ENCODE measurements around the gene FGFR4. TPM values are rescaled to one million over a fixed set of nuclear protein-coding genes. Genes with fewer than 3 reads are reported as not detected.

FGFR4 gene
- total RNA-seq, 1 experiment from 2014 or later = 24.6 TPM

GRCh38 chr5:177112589-177113220 lies 26.0 kb downstream of the FGFR4 start:
- ATAC-seq (no peak), DNase-seq (no peak)
- H3K9me2 ChIP-seq (replicated peaks; ENCODE audit: low read length) = no peaks in the 10 kb centered on the region
- no peaks in the 10 kb centered on the region for H3K27me3 ChIP-seq (ENCODE audit: low read length)
- no peak overlapping the region for H3K27ac ChIP-seq (ENCODE audit: low read length)
- BruUV-seq (replicated peaks) = no TSS peak
- CTCF ChIA-PET = interaction anchor here (0.5 to 1.3 kb wide), 9 partner anchors 9 to 1784 kb away, joined by 3 to 19 read pairs (median 3); no protein-coding TSS in a partner anchor
- intact Hi-C loops (cut with micrococcal nuclease) = loop anchor here (1.0 to 5.0 kb wide), 3 partner anchors 41 to 455 kb away; no protein-coding TSS in a partner anchor
- no peak overlapping the region for H3K4me2 ChIP-seq (ENCODE audit: low read length)
- no peaks in the 10 kb centered on the region for H3K36me3 ChIP-seq (ENCODE audit: low read depth, low read length)
- no peaks in the 10 kb centered on the region for H4K20me1 ChIP-seq (ENCODE audit: low read length)
- H3K9me3 ChIP-seq (ENCODE audit: low read length) = no peaks in the 10 kb centered on the region
- no peak overlapping the region for H2AFZ ChIP-seq (ENCODE audit: low read length)
- H3K9ac ChIP-seq (ENCODE audit: low read length) = no peak overlapping the region
- POLR2A ChIA-PET (ENCODE audit: unreplicated experiment) = no interaction called here
- no peaks in the 10 kb centered on the region for H3F3A ChIP-seq (ENCODE audit: low read length, unreplicated experiment)
- no peaks in the 10 kb centered on the region for H3K79me2 ChIP-seq (ENCODE audit: low read length)
- no peak overlapping the region for H3K4me3 ChIP-seq (ENCODE audit: low read length)
- no peaks in the 10 kb centered on the region for H3K4me1 ChIP-seq (ENCODE audit: insufficient read depth, low read length)
- TF ChIP-seq EZH2phosphoT487 (IDR thresholded peaks at IDR 0.05; ENCODE audit: borderline replicate concordance, low read length) (no peak), EZH2 (IDR thresholded peaks at IDR 0.05; ENCODE audit: low read length, unreplicated experiment) (no peak), CTCF (conservative IDR thresholded peaks at IDR 0.05; ENCODE audit: low read depth, low read length) (no peak)

GRCh38 chr5:177113566-177114424 lies 27.1 kb downstream of the FGFR4 start:
- ATAC-seq = peak; percentile 77
- BruUV-seq (replicated peaks) = no TSS peak
- TF ChIP-seq EZH2 (IDR thresholded peaks at IDR 0.05; ENCODE audit: low read length, unreplicated experiment) (no peak), CTCF (conservative IDR thresholded peaks at IDR 0.05; ENCODE audit: low read depth, low read length) (peak; percentile 98), EZH2phosphoT487 (IDR thresholded peaks at IDR 0.05; ENCODE audit: borderline replicate concordance, low read length) (no peak)
- CTCF ChIA-PET = interaction anchor here (0.6 to 1.1 kb wide), 4 partner anchors 22 to 204 kb away, joined by 3 to 8 read pairs (median 6); no protein-coding TSS in a partner anchor
- H3K36me3 ChIP-seq (ENCODE audit: low read depth, low read length) = no peaks in the 10 kb centered on the region
- intact Hi-C loops (cut with micrococcal nuclease) = loop anchor here (1.0 to 5.0 kb wide), 5 partner anchors 17 to 456 kb away; no protein-coding TSS in a partner anchor
- no peaks in the 10 kb centered on the region for H3K9me2 ChIP-seq (replicated peaks; ENCODE audit: low read length)
- H3K27me3 ChIP-seq (ENCODE audit: low read length) = no peaks in the 10 kb centered on the region
- H3K79me2 ChIP-seq (ENCODE audit: low read length) = no peaks in the 10 kb centered on the region
- no peak overlapping the region for H3K9ac ChIP-seq (ENCODE audit: low read length)
- H3K4me1 ChIP-seq (ENCODE audit: insufficient read depth, low read length) = no peaks in the 10 kb centered on the region
- H4K20me1 ChIP-seq (ENCODE audit: low read length) = no peaks in the 10 kb centered on the region
- H3K4me2 ChIP-seq (ENCODE audit: low read length) = no peak overlapping the region
- H3K27ac ChIP-seq (ENCODE audit: low read length) = no peak overlapping the region
- no peaks in the 10 kb centered on the region for H3F3A ChIP-seq (ENCODE audit: low read length, unreplicated experiment)
- peak overlapping the region; percentile 43; the same call in 1 of the 2 replicates for H2AFZ ChIP-seq (ENCODE audit: low read length)
- peak; percentile 89 for DNase-seq
- H3K9me3 ChIP-seq (ENCODE audit: low read length) = no peaks in the 10 kb centered on the region
- POLR2A ChIA-PET (ENCODE audit: unreplicated experiment) = no interaction called here
- no peak overlapping the region for H3K4me3 ChIP-seq (ENCODE audit: low read length)
